ENCODE measurements around the gene DENND6B.

DNA sequence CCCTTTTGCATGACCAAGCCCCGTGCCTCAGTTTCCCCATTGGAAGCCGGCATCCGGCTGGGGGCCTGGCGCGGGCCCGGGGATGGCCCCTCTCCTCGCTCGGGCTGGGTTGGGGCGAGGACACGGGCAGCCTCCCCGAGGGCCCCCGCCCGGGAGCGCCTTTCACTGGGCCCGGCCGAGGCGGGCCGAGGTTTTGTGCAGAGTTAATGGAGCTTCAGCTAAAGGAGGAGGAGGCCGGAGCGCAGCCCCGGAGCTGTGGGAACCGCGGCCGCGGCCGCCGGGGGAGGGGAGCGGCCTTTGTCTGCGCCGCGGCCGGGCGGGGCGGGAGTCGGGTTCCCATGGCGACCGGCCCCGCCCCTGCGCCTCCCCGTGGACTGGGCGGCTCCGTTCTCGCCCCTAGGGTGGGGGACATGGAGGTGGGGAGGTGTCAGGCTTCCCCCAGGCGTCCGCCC is 55.3 kb downstream of the DENND6B start:
- TF ChIP-seq, protein P1, sequence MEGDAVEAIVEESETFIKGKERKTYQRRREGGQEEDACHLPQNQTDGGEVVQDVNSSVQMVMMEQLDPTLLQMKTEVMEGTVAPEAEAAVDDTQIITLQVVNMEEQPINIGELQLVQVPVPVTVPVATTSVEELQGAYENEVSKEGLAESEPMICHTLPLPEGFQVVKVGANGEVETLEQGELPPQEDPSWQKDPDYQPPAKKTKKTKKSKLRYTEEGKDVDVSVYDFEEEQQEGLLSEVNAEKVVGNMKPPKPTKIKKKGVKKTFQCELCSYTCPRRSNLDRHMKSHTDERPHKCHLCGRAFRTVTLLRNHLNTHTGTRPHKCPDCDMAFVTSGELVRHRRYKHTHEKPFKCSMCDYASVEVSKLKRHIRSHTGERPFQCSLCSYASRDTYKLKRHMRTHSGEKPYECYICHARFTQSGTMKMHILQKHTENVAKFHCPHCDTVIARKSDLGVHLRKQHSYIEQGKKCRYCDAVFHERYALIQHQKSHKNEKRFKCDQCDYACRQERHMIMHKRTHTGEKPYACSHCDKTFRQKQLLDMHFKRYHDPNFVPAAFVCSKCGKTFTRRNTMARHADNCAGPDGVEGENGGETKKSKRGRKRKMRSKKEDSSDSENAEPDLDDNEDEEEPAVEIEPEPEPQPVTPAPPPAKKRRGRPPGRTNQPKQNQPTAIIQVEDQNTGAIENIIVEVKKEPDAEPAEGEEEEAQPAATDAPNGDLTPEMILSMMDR (IDR thresholded peaks at IDR 0.05): no peak
- TF ChIP-seq POLR2A (IDR thresholded peaks at IDR 0.05): no peak

All from body of pancreas (tissue), 4 donors.